RKO (cell line): Measurements from ENCODE around the gene EXOSC5.
"Not testable (repeated sequence)": the region's sequence is repeated elsewhere in the genome, so short reads cannot be mapped to it uniquely, and the experiment has no call there.

Source experiments
- DNase-seq: peaks from one replicate; pipeline ENCODE4 v3.0.0-alpha.2; 2016; ENCODE audit warnings: low spot score

EXOSC5 gene

GRCh38 chr19:41426116-41426841, 29.1 kb upstream of the EXOSC5 start:
- no peak for DNase-seq

GRCh38 chr19:41425174-41426115, 28.3 kb upstream of the EXOSC5 start:
- no peak for DNase-seq

GRCh38 chr19:41424335-41425173, 27.4 kb upstream of the EXOSC5 start:
- DNase-seq: no peak

- DNase-seq: no peak
Observed at GRCh38 chr19:41422955-41423354, 25.8 kb upstream of the EXOSC5 start.

GRCh38 chr19:41422456-41422855, 25.3 kb upstream of the EXOSC5 start:
- DNase-seq: no peak

- no peak for DNase-seq
Observed at GRCh38 chr19:41421973-41422372, 24.8 kb upstream of the EXOSC5 start.

GRCh38 chr19:41421314-41421713, 24.2 kb upstream of the EXOSC5 start:
- DNase-seq: no peak

GRCh38 chr19:41420101-41420880, 23.1 kb upstream of the EXOSC5 start:
- no peak for DNase-seq

GRCh38 chr19:41416194-41416674, 19.1 kb upstream of the EXOSC5 start:
- DNase-seq: no peak

GRCh38 chr19:41415154-41415571, 18.0 kb upstream of the EXOSC5 start:
- no peak for DNase-seq

- DNase-seq: no peak
Observed at GRCh38 chr19:41414461-41414860, 17.3 kb upstream of the EXOSC5 start.

GRCh38 chr19:41413947-41414346, 16.8 kb upstream of the EXOSC5 start:
- DNase-seq: no peak

GRCh38 chr19:41412953-41413352, 15.8 kb upstream of the EXOSC5 start:
- no peak for DNase-seq

GRCh38 chr19:41411968-41412265, 14.8 kb upstream of the EXOSC5 start:
- no peak for DNase-seq

- DNase-seq: no peak
Observed at GRCh38 chr19:41411100-41411967, 14.2 kb upstream of the EXOSC5 start.

- no peak for DNase-seq
Observed at GRCh38 chr19:41410336-41411054, 13.3 kb upstream of the EXOSC5 start.

GRCh38 chr19:41409288-41409687, 12.1 kb upstream of the EXOSC5 start:
- no peak for DNase-seq

GRCh38 chr19:41408846-41409245, 11.7 kb upstream of the EXOSC5 start:
- DNase-seq: not testable (repeated sequence)

- no peak for DNase-seq
Observed at GRCh38 chr19:41408256-41408655, 11.1 kb upstream of the EXOSC5 start.

- DNase-seq: no peak
Observed at GRCh38 chr19:41407271-41407670, 10.1 kb upstream of the EXOSC5 start.
